Testis (tissue), 3 donors: ENCODE data around the gene SLC6A19. TPM values are rescaled to one million over a fixed set of nuclear protein-coding genes. Genes with fewer than 3 reads are reported as not detected.

Experiments used
- DNase-seq: peaks from one replicate; pipeline ENCODE4 v3.0.0-alpha.2; 2019
- H3K27ac ChIP-seq, 2 donors: fragments of 200-600 bp; sonication (generic); one replicate each; pipeline ENCODE4 v1.5.1; 2019
- H3K27me3 ChIP-seq: fragments of 200-600 bp; sonication (generic); one replicate; pipeline ENCODE4 v1.5.1; 2019
- H3K36me3 ChIP-seq: fragments of 200-600 bp; sonication (generic); one replicate; pipeline ENCODE4 v1.5.1; 2017; ENCODE audit warnings: low read depth; ENCODE audit errors: missing control alignments
- H3K4me1 ChIP-seq: fragments of 200-600 bp; sonication (generic); one replicate; pipeline ENCODE4 v1.5.1; 2019
- H3K4me3 ChIP-seq, 2 donors: fragments of 200-600 bp; sonication (generic); one replicate each; pipeline ENCODE4 v1.5.1; 2017 to 2019
- H3K9me3 ChIP-seq: fragments of 200-600 bp; sonication (generic); one replicate; pipeline ENCODE4 v1.5.1; 2017
- POLR2A ChIP-seq: fragments of 450-650 bp; IDR thresholded peaks from one replicate; pipeline ENCODE4 v1.6.1; 2017; ENCODE audit warnings: antibody characterized with exemption, mild to moderate bottlenecking, moderate library complexity
- WGBS, 2 donors: methylation state at CpG; one replicate each; pipeline ENCODE4 v1.1.5; 2018; 5-methylcytosine and 5-hydroxymethylcytosine counted together
- intact Hi-C: fragments of 100-400 bp; cut with DNase I; formaldehyde crosslinking; loops from one replicate; pipeline ENCODE4 v1.15.1; 2023; ENCODE audit warnings: low total_unique reads
- polyA plus RNA-seq: library from polyadenylated mRNA; stranded (reverse); fragments of 350-450 nt; fragmentation: Illumina TruSeq; extraction: RNeasy Lipid Tissue Mini Kit (QIAGEN cat#74804); gene quantifications from one replicate; pipeline ENCODE4 v1.2.3, GENCODE V29; 2014; ENCODE audit warnings: low read depth, low replicate concordance; ENCODE audit not compliant: insufficient read depth
- total RNA-seq, 2 donors: library from RNA; depleted of rRNA; stranded (reverse); fragments of >200 nt; gene quantifications; one replicate each; pipeline ENCODE4 v1.2.3, GENCODE V29; 2016
- TF ChIP-seq, protein P1 (sequence below), 3 experiments: fragments of 450-650 bp in 2 of 3; fragments of 200-600 bp in 1 of 3; sonication (generic) in 1 of 3; IDR thresholded peaks; one replicate each; pipeline ENCODE4 v1.5.1; 2016 to 2019; ENCODE audit warnings: antibody characterized with exemption in 3 of 3, mild to moderate bottlenecking in 2 of 3, moderate library complexity in 1 of 3

The SLC6A19 gene
- total and polyA plus RNA-seq, 3 donors from 2014 or later = 0.16 to 0.68 (median 0.28) TPM

DNA sequence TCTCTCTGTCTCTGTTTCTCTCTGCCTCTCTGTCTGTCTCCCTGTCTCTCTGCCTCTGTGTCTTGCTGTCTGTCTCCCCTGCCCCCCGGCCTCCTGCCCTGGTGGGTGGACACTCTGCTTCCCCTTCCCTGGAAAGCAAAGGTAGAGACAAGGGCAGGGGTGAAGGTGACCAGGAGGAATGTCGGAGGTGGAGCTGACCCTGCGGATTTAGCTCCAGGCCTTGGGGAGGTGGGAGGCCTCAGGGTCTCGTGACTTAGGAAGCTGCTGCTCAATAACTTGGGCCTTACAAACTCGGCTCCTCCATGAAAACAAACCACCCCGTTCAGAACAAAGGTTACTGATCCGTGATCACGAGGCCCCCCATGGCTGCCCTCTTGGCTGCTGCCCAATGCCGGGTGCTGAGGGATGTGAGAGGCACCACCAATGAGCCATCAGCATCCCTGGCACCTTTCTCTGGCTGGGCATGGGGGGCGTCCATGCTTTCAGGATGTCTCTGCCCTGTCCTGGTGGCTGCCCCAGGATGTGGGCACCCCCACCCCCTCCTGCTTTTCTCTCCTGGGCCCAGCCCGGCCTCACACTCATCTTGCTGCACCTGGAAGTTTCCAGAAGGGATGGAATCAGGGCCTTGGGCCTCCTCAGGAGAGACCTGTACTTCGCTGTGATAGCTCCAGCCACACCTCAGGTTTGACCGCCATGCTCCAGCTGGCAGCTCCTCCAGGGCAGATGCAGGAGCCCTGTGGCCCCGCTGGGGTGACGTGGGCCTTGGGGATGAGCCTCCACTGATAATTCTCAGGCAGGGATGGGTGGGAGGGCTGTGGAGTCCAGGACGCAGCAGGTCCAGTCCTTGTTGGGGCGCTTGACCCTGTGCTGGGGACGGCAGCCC, 14.8 kb upstream of the SLC6A19 start:
- Histone ChIP-seq H3K27ac (peak overlapping the region in 1 of 2 donors; percentile 11), H3K36me3 (no peaks in the 10 kb centered on the region), H3K27me3 (no peaks in the 10 kb centered on the region), H3K4me1 (peaks cover 39% of the 10 kb centered on the region), H3K4me3 (no peak overlapping the region), H3K9me3 (no peaks in the 10 kb centered on the region)
- 71 to 73% methylated on average over 15 to 16 of the region's 18 CpGs for WGBS, 2 donors
- DNase-seq = no peak
- intact Hi-C loops = no loop called here
- TF ChIP-seq POLR2A = no peak
- TF ChIP-seq, protein P1, sequence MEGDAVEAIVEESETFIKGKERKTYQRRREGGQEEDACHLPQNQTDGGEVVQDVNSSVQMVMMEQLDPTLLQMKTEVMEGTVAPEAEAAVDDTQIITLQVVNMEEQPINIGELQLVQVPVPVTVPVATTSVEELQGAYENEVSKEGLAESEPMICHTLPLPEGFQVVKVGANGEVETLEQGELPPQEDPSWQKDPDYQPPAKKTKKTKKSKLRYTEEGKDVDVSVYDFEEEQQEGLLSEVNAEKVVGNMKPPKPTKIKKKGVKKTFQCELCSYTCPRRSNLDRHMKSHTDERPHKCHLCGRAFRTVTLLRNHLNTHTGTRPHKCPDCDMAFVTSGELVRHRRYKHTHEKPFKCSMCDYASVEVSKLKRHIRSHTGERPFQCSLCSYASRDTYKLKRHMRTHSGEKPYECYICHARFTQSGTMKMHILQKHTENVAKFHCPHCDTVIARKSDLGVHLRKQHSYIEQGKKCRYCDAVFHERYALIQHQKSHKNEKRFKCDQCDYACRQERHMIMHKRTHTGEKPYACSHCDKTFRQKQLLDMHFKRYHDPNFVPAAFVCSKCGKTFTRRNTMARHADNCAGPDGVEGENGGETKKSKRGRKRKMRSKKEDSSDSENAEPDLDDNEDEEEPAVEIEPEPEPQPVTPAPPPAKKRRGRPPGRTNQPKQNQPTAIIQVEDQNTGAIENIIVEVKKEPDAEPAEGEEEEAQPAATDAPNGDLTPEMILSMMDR (IDR thresholded peaks at IDR 0.05) = no peak

DNA sequence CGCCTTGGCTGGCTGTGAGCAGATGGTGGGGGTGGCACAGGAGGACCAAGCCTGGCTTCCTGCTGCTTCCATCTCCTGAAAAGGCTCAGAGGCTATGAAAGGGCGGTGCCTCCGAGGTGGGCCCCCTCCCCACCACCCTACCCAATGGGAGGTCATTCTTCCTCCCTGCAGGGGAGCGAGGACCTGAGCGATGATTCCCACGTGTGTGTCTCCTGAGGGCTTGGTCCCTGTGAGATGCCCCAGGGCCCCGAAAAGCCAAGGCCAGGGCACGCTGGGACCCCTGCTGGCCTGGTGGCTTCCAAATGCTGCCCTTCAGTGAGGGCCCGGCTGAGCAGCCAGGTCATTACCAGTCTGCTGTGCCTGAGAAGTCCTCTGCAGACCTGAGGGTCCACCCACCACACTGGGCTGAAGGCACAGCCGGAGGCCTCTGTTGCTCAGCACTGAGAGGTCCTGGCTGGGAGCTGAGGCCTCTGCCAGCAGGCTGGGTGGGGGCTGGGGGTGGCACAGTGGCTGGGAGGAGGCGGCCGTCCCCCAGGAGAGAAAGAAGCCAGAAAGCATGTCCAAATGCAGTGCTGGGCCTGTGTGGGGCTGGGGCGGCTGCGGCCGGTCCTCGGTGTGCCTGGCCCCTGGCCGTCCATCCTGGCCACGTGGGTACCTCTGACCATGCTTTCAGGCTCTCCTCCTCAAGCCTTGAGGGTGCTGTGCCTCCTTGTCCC, 14.0 kb upstream of the SLC6A19 start:
- H3K27me3 ChIP-seq = no peaks in the 10 kb centered on the region
- H3K27ac ChIP-seq = no peak overlapping the region
- H3K4me3 ChIP-seq = no peak overlapping the region
- no peak for TF ChIP-seq POLR2A
- TF ChIP-seq, protein P1 (IDR thresholded peaks at IDR 0.05) = no peak
- WGBS, 2 donors = 90 to 93% methylated on average over 3 to 16 of the region's 18 CpGs
- no peaks in the 10 kb centered on the region for H3K9me3 ChIP-seq
- no peak for DNase-seq
- H3K36me3 ChIP-seq = no peaks in the 10 kb centered on the region
- H3K4me1 ChIP-seq = peaks cover 35% of the 10 kb centered on the region
- intact Hi-C loops = no loop called here

DNA sequence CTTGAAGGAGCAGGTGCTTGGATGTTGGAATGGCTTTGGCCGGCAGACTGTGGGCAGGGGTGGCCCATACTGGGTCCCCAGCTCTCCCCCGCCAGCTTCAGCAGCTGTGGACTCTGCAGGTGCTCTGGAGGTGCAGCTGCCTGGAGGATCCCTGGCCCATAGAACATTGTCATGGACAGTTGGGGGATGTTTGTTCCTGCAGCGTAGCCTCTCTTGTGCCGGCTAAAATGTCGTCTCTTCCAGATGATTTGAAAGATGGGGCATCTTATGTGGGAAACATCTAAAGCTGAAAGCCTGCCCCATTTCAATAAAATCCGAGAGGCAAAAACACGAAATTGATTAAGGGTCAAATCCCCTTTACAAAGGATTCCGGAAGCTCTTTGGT, 13.5 kb upstream of the SLC6A19 start:
- DNase-seq = no peak
- H3K27ac ChIP-seq = no peak overlapping the region
- H3K36me3 ChIP-seq = no peaks in the 10 kb centered on the region
- intact Hi-C loops = no loop called here
- H3K4me3 ChIP-seq = no peak overlapping the region
- WGBS, 2 donors = 96 to 97% methylated on average over 7 to 8 of the region's 8 CpGs
- no peaks in the 10 kb centered on the region for H3K27me3 ChIP-seq
- TF ChIP-seq, protein P1 (IDR thresholded peaks at IDR 0.05) = no peak
- TF ChIP-seq POLR2A = no peak
- peaks cover 30% of the 10 kb centered on the region for H3K4me1 ChIP-seq
- no peaks in the 10 kb centered on the region for H3K9me3 ChIP-seq

DNA sequence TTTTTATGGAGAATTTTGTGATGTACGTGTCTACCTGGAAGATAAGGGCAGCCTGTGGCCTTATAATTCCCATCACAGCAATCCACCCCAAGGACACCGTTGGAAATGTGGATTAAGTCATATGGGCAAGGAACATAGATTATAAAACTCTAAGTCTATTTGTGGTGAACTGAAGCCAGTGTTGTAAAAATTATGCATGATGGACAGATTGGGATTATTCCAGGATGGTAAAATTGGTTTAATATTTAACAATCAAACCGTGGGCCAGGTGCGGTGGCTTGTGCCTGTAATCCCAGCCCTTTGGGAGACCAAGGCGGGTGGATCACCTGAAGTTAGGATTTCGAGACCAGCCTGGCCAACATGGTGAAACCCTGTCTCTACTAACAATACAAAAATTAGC, 12.9 kb upstream of the SLC6A19 start:
- Histone ChIP-seq H3K4me1 (peaks cover 24% of the 10 kb centered on the region), H3K27ac (no peak overlapping the region), H3K4me3 (no peak overlapping the region), H3K27me3 (no peaks in the 10 kb centered on the region), H3K36me3 (no peaks in the 10 kb centered on the region), H3K9me3 (no peaks in the 10 kb centered on the region)
- intact Hi-C loops = no loop called here
- WGBS, 2 donors = 56 to 61% methylated on average over 6 of the region's 6 CpGs
- TF ChIP-seq POLR2A = no peak
- TF ChIP-seq, protein P1 (IDR thresholded peaks at IDR 0.05) = no peak
- DNase-seq = no peak
